Liver (tissue), 3 donors: Measurements from ENCODE around the gene MYMK.

ENCODE experiments used
- FOXA1 ChIP-seq: IDR thresholded peaks from 2 replicates; pipeline ENCODE4 v1.6.1; 2016; ENCODE audit warnings: antibody characterized with exemption
- FOXA2 ChIP-seq: IDR thresholded peaks from 2 replicates; pipeline ENCODE4 v1.6.1; 2016; ENCODE audit warnings: antibody characterized with exemption
- GABPA ChIP-seq, 2 donors: IDR thresholded peaks in 1 of 2; conservative IDR thresholded peaks in 1 of 2; 2 replicates each; pipeline ENCODE4 v1.6.1; 2016; ENCODE audit warnings: antibody characterized with exemption in 2 of 2, mild to moderate bottlenecking in 1 of 2, moderate library complexity in 1 of 2
- RAD21 ChIP-seq, 2 donors: IDR thresholded peaks; 2 replicates each; pipeline ENCODE4 v1.6.1; 2016; ENCODE audit warnings: antibody characterized with exemption in 2 of 2, mild to moderate bottlenecking in 2 of 2
- SP1 ChIP-seq: IDR thresholded peaks from 2 replicates; pipeline ENCODE4 v1.6.1; 2018; ENCODE audit warnings: antibody characterized with exemption, mild to moderate bottlenecking
- TF ChIP-seq, protein P1 (sequence below): fragments of 150-350 bp; IDR thresholded peaks from 2 replicates; pipeline ENCODE4 v1.5.1; 2017; ENCODE audit warnings: improper control_type of control experiment, low read depth, low read length; ENCODE audit not compliant: missing input control
- donor health status: healthy.
- donor health status: healthy.

- no peak for TF ChIP-seq FOXA1
- TF ChIP-seq, protein P1, sequence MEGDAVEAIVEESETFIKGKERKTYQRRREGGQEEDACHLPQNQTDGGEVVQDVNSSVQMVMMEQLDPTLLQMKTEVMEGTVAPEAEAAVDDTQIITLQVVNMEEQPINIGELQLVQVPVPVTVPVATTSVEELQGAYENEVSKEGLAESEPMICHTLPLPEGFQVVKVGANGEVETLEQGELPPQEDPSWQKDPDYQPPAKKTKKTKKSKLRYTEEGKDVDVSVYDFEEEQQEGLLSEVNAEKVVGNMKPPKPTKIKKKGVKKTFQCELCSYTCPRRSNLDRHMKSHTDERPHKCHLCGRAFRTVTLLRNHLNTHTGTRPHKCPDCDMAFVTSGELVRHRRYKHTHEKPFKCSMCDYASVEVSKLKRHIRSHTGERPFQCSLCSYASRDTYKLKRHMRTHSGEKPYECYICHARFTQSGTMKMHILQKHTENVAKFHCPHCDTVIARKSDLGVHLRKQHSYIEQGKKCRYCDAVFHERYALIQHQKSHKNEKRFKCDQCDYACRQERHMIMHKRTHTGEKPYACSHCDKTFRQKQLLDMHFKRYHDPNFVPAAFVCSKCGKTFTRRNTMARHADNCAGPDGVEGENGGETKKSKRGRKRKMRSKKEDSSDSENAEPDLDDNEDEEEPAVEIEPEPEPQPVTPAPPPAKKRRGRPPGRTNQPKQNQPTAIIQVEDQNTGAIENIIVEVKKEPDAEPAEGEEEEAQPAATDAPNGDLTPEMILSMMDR: no peak
- no peak for TF ChIP-seq SP1
- TF ChIP-seq RAD21 (IDR thresholded peaks at IDR 0.05): no peak
- TF ChIP-seq FOXA2: no peak
- no peak for TF ChIP-seq GABPA (IDR thresholded peaks at IDR 0.05 in 1 of 2, conservative IDR thresholded peaks at IDR 0.05 in 1 of 2)
Measured at GRCh38 chr9:133570691-133571080, 45.9 kb upstream of the MYMK start.
